ENCODE results near the gene MYO1C. TPM values are rescaled to one million over a fixed set of nuclear protein-coding genes. Genes with fewer than 3 reads are reported as not detected.
"Not testable (repeated sequence)": the region's sequence is repeated elsewhere in the genome, so short reads cannot be mapped to it uniquely, and the experiment has no call there.

The MYO1C gene
- total RNA-seq, 2 donors from 2014 or later: 280 to 315 TPM

GRCh38 chr17:1455797-1456599 lies 36.5 kb downstream of the MYO1C start, which contains the start of gene CRK:
CRK (minus strand) TSS chr17:1456232; CDS start chr17:1456117, 115 bp downstream.
- Histone ChIP-seq H3K4me3 (peak within 1 kb of the TSS; percentile 86), H3K36me3 (no peaks in the 10 kb centered on the region), H3K27ac (peak within 1 kb of the TSS; percentile 93), H3K4me1 (peaks cover 13% of the 10 kb centered on the region), H3K27me3 (no peaks in the 10 kb centered on the region), H3K9ac (ENCODE audit: low read depth in 2 of 2, low read length in 2 of 2) (peak within 1 kb of the TSS; percentile 93 to 99), H3K9me3 (no peaks in the 10 kb centered on the region)
- intact Hi-C loops (cut with DNase I): loop anchor here (2.0 to 10.0 kb wide), 2 partner anchors 61 to 91 kb away; partner anchors contain the start of gene INPP5K
- DNase-seq: peak; percentile 97
- TF ChIP-seq CTCF (IDR thresholded peaks at IDR 0.05): no peak

- peak overlapping the region; percentile 93 for H3K27ac ChIP-seq
- peaks cover 16% of the 10 kb centered on the region for H3K4me1 ChIP-seq
- peak; percentile 68 for DNase-seq
- intact Hi-C loops (cut with DNase I): loop anchor here (10.0 kb wide), 1 partner anchor 91 kb away; no protein-coding TSS in a partner anchor
- peak overlapping the region; percentile 86 for H3K4me3 ChIP-seq
- no peaks in the 10 kb centered on the region for H3K9me3 ChIP-seq
- no peaks in the 10 kb centered on the region for H3K36me3 ChIP-seq
- no peaks in the 10 kb centered on the region for H3K27me3 ChIP-seq
- peak; percentile 38 for TF ChIP-seq CTCF (IDR thresholded peaks at IDR 0.05)
- H3K9ac ChIP-seq (ENCODE audit: low read depth in 2 of 2, low read length in 2 of 2): peak overlapping the region; percentile 93 to 99
Measured at GRCh38 chr17:1455291-1455796, 37.1 kb downstream of the MYO1C start.

GRCh38 chr17:1454541-1454940 lies 37.9 kb downstream of the MYO1C start:
- peaks cover 22% of the 10 kb centered on the region for H3K4me1 ChIP-seq
- H3K9me3 ChIP-seq: no peaks in the 10 kb centered on the region
- H3K9ac ChIP-seq (ENCODE audit: low read depth in 2 of 2, low read length in 2 of 2): peak overlapping the region; percentile 93 to 99

GRCh38 chr17:1453694-1454093 lies 38.8 kb downstream of the MYO1C start:
- DNase-seq: peak; percentile 73
- H3K4me3 ChIP-seq; H3K27me3 ChIP-seq; H3K36me3 ChIP-seq; H3K9ac ChIP-seq (ENCODE audit: low read depth in 2 of 2, low read length in 2 of 2); H3K9me3 ChIP-seq: not testable (repeated sequence)
- intact Hi-C loops (cut with DNase I): loop anchor here (10.0 kb wide), 1 partner anchor 89 kb away; no protein-coding TSS in a partner anchor
- Histone ChIP-seq H3K27ac (peak overlapping the region; percentile 93), H3K4me1 (peaks cover 27% of the 10 kb centered on the region)

More at GRCh38 chr17:1454541-1454940, 37.9 kb downstream of the MYO1C start:
- H3K27ac ChIP-seq: peak overlapping the region; percentile 93
- no peaks in the 10 kb centered on the region for H3K27me3 ChIP-seq
- TF ChIP-seq CTCF (IDR thresholded peaks at IDR 0.05): no peak
- no peak for DNase-seq
- no peaks in the 10 kb centered on the region for H3K36me3 ChIP-seq
- intact Hi-C loops (cut with DNase I): loop anchor here (10.0 kb wide), 1 partner anchor 90 kb away; no protein-coding TSS in a partner anchor
- peak overlapping the region; percentile 86 for H3K4me3 ChIP-seq

GRCh38 chr17:1452836-1453235 lies 39.6 kb downstream of the MYO1C start:
- TF ChIP-seq CTCF (IDR thresholded peaks at IDR 0.05): no peak
- no peaks in the 10 kb centered on the region for H3K36me3 ChIP-seq
- DNase-seq: no peak
- no peaks in the 10 kb centered on the region for H3K9me3 ChIP-seq
- no peak overlapping the region for H3K9ac ChIP-seq (ENCODE audit: low read depth in 2 of 2, low read length in 2 of 2)
- intact Hi-C loops (cut with DNase I): loop anchor here (10.0 kb wide), 1 partner anchor 88 kb away; no protein-coding TSS in a partner anchor
- no peak overlapping the region for H3K27ac ChIP-seq
- peaks cover 27% of the 10 kb centered on the region for H3K4me1 ChIP-seq
- H3K4me3 ChIP-seq: no peak overlapping the region
- no peaks in the 10 kb centered on the region for H3K27me3 ChIP-seq

GRCh38 chr17:1450261-1450660 lies 42.2 kb downstream of the MYO1C start:
- not testable (repeated sequence) for H3K9me3 ChIP-seq; H3K9ac ChIP-seq (ENCODE audit: low read depth in 2 of 2, low read length in 2 of 2); H3K36me3 ChIP-seq; H3K27me3 ChIP-seq; H3K27ac ChIP-seq; DNase-seq; H3K4me3 ChIP-seq
- H3K4me1 ChIP-seq: peaks cover 27% of the 10 kb centered on the region
- intact Hi-C loops (cut with DNase I): loop anchor here (10.0 kb wide), 1 partner anchor 85 kb away; no protein-coding TSS in a partner anchor

Data from colonic mucosa (tissue), 4 donors.